HepG2 (cell line): ENCODE data around the gene OR1F1. TPM values are rescaled to one million over a fixed set of nuclear protein-coding genes. Genes with fewer than 3 reads are reported as not detected.

ENCODE experiments used
- FOSL2 ChIP-seq: sonication (generic); formaldehyde crosslinking; IDR thresholded peaks from 2 replicates; pipeline ENCODE4 v1.4.0; 2020; ENCODE audit warnings: missing genetic modification reagents
- GATAD1 ChIP-seq: IDR thresholded peaks from 2 replicates; pipeline ENCODE4 v1.6.1; 2016; ENCODE audit warnings: missing genetic modification reagents, missing compliant biosample characterization
- HMG20B ChIP-seq: conservative IDR thresholded peaks from 2 replicates; pipeline ENCODE4 v1.6.1; 2016; ENCODE audit warnings: missing genetic modification reagents, missing compliant biosample characterization
- KIAA2018 ChIP-seq: sonication (generic); formaldehyde crosslinking; IDR thresholded peaks from 2 replicates; pipeline ENCODE4 v1.5.0; 2020; ENCODE audit warnings: mild to moderate bottlenecking, missing genetic modification reagents, borderline replicate concordance
- MEIS1 ChIP-seq: sonication (generic); formaldehyde crosslinking; IDR thresholded peaks from 2 replicates; pipeline ENCODE4 v1.9.0; 2021; ENCODE audit warnings: mild to moderate bottlenecking, missing genetic modification reagents, moderate library complexity, borderline replicate concordance
- NFIB ChIP-seq: sonication (generic); formaldehyde crosslinking; IDR thresholded peaks from 2 replicates; pipeline ENCODE4 v1.9.0; 2021; ENCODE audit warnings: missing genetic modification reagents, mild to moderate bottlenecking, borderline replicate concordance
- RCOR2 ChIP-seq: IDR thresholded peaks from 2 replicates; pipeline ENCODE4 v1.6.1; 2016; ENCODE audit warnings: missing biosample characterization, missing genetic modification reagents
- REPIN1 ChIP-seq: sonication (generic); formaldehyde crosslinking; IDR thresholded peaks from 2 replicates; pipeline ENCODE4 v1.8.0; 2022; ENCODE audit warnings: missing genetic modification reagents, low read depth, mild to moderate bottlenecking, borderline replicate concordance
- SMYD3 ChIP-seq: sonication (generic); formaldehyde crosslinking; IDR thresholded peaks from 2 replicates; pipeline ENCODE4 v1.8.1; 2023; ENCODE audit warnings: mild to moderate bottlenecking, missing genetic modification reagents
- ZBTB10 ChIP-seq: sonication (generic); formaldehyde crosslinking; IDR thresholded peaks from 2 replicates; pipeline ENCODE4 v1.4.0; 2020; ENCODE audit warnings: missing genetic modification reagents, borderline replicate concordance
- ZFP90 ChIP-seq: sonication (generic); formaldehyde crosslinking; IDR thresholded peaks from 2 replicates; pipeline ENCODE4 v1.8.0; 2022; ENCODE audit warnings: missing genetic modification reagents, mild to moderate bottlenecking, inconsistent platforms, borderline replicate concordance
- ZNF3 ChIP-seq: IDR thresholded peaks from 2 replicates; pipeline ENCODE4 v1.7.0; 2017; ENCODE audit warnings: inconsistent platforms
- ZNF441 ChIP-seq: sonication (generic); formaldehyde crosslinking; IDR thresholded peaks from 2 replicates; pipeline ENCODE4 v1.7.0; 2021; ENCODE audit warnings: missing genetic modification reagents, borderline replicate concordance
- ZNF691 ChIP-seq: sonication (generic); formaldehyde crosslinking; IDR thresholded peaks from 2 replicates; pipeline ENCODE4 v1.4.0; 2020; ENCODE audit warnings: missing genetic modification reagents, low read depth, mild to moderate bottlenecking, borderline replicate concordance
- ZSCAN20 ChIP-seq: sonication (generic); formaldehyde crosslinking; IDR thresholded peaks from 2 replicates; pipeline ENCODE4 v1.4.0; 2020; ENCODE audit warnings: missing genetic modification reagents, mild to moderate bottlenecking, borderline replicate concordance
- polyA plus RNA-seq, 8 experiments: library from polyadenylated mRNA; depleted of rRNA in 3 of 8; stranded (reverse) in 7 of 8; unstranded in 1 of 8; fragments of >200 nt; fragmentation: Illumina TruSeq in 4 of 8; extraction: Trizol in 4 of 8; gene quantifications; 2 replicates each; pipeline versions ENCODE4 v1.2.1 to v1.2.3, GENCODE V29; 2011 to 2016; ENCODE audit warnings: low read depth in 4 of 8, missing spikeins in 1 of 8, mixed read lengths in 1 of 8; ENCODE audit not compliant: insufficient read depth in 1 of 8
- total RNA-seq, 5 experiments: library from RNA; depleted of rRNA; stranded (reverse); fragments of >200 nt; fragmentation: Illumina TruSeq; extraction: Trizol; gene quantifications; 2 replicates each; pipeline ENCODE4 v1.2.3, GENCODE V29; 2016; ENCODE audit warnings: low read depth in 1 of 5

The OR1F1 gene
- total and polyA plus RNA-seq, 2 of the 13 experiments (the other 11 are each of a cell fraction or from before 2014, with no cell fraction given) = 0.90 TPM; not detected in 1

DNA sequence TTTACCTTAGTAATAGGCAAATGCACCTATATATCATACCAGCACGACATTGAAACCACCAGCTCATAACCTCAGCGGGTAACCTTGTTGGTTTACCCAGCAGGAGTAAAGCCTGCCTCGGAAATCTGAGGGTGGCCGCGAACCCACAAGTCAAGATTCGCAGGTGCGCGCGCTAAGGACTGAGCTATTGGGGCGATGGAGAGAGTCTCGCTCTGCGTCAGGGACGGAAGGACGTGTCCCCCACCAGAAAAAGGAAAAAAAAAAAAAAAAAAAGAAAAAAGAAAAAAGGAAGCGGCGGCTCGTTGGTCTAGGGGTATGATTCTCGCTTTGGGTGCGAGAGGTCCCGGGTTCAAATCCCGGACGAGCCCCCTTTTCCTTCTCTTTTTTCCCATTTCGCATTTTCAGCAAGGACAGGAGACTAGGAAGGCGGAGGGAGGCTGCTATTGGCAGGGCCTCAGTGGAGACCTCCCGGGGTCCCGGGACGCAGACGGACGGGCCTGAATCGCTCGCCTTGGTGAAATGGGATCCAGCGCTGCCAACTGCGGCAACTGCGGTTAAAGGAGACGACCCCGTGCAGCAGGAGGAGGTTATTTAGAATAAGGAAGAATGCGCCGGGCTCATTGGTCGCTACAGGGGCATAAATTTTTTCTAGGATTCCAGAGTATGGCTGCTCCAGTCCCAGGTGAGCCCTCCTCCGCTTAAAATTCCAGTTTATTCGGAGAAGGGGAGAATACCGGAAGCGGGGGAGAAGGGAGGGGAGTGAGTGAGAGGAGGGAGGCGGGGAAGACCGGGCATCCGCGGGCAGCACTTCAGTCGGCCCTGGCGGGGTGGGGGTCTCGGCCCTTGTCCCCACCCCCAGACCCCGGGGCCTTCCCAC, at the start of gene OR1F1 (continued):
- TF ChIP-seq KIAA2018 (CRISPR knock-in tag) (no peak), ZNF3 (CRISPR knock-in tag) (no peak), SMYD3 (CRISPR knock-in tag) (no peak), RCOR2 (CRISPR knock-in tag) (0 out of 2 replicates have a peak, but pooled peaks have one; percentile 27), FOSL2 (0 out of 2 replicates have a peak, but pooled peaks have one; percentile 11), ZNF441 (CRISPR knock-in tag) (no peak), ZBTB10 (CRISPR knock-in tag) (no peak), ZFP90 (CRISPR knock-in tag) (no peak), NFIB (no peak), HMG20B (CRISPR knock-in tag) (no peak), MEIS1 (CRISPR knock-in tag) (no peak), GATAD1 (CRISPR knock-in tag) (0 out of 2 replicates have a peak, but pooled peaks have one; percentile 41), REPIN1 (CRISPR knock-in tag) (no peak), ZSCAN20 (CRISPR knock-in tag) (no peak), ZNF691 (CRISPR knock-in tag) (no peak)
